SU-DHL-6 (cell line): ENCODE measurements around the gene PKD1L1.

Experiments used
- CTCF ChIP-seq: fragments of 200-600 bp; sonication (generic); IDR thresholded peaks from one replicate; pipeline ENCODE4 v1.5.1; 2017; ENCODE audit warnings: antibody characterized with exemption, mild to moderate bottlenecking, low read length, moderate library complexity; ENCODE audit not compliant: insufficient read depth, poor library complexity, severe bottlenecking
- EZH2phosphoT487 ChIP-seq: fragments of 200-600 bp; sonication (generic), shearing (Covaris generic); conservative IDR thresholded peaks from 2 replicates; pipeline ENCODE4 v1.6.1; 2018; ENCODE audit warnings: mild to moderate bottlenecking, antibody characterized with exemption, low read length, moderate library complexity, mixed read lengths

- TF ChIP-seq CTCF, result no peak
- no peak for TF ChIP-seq EZH2phosphoT487
These were observed 136.5 kb downstream of the PKD1L1 start for GRCh38 chr7:47811632-47812380.
